ENCODE results near the gene MFSD6L. TPM values are rescaled to one million over a fixed set of nuclear protein-coding genes. Genes with fewer than 3 reads are reported as not detected.

The MFSD6L gene
- total RNA-seq, 2 experiments from 2014 or later: not detected

DNA sequence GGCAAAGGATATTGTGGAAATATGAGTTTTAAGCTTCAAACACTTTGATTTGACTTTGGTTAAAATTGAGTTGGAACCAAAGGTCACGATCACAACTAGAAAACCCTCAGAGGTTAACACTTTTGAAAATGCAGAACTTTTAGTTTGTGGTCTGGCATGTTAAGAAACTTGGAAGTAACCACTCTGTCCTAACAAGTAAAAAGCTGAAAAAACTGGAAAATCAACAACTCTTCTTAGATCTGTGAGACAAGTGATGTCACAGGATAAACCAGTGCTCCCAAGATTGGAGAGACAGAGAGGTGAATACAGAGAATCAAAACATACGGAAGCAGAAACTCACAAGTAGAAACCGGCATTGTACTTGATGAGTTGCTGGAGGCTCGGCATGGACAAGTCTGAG is 17.4 kb downstream of the MFSD6L start:
- Mint-ChIP-seq H3K4me1 (ENCODE audit: low read depth) (peaks cover 2% of the 10 kb centered on the region), H3K27me3 (ENCODE audit: low read depth) (no peaks in the 10 kb centered on the region), H3K36me3 (ENCODE audit: low read depth) (no peaks in the 10 kb centered on the region), H3K4me3 (no peak overlapping the region), H3K27ac (no peak overlapping the region), H3K9me3 (no peaks in the 10 kb centered on the region)
- DNase-seq: no peak
- intact Hi-C loops (cut with micrococcal nuclease): no loop called here
- CTCF ChIA-PET: interaction anchor here (1.2 kb wide), 1 partner anchor 15 kb away, joined by 3 read pairs; no protein-coding TSS in a partner anchor

- Mint-ChIP-seq H3K4me3 (no peak overlapping the region), H3K36me3 (ENCODE audit: low read depth) (no peaks in the 10 kb centered on the region), H3K27ac (no peak overlapping the region), H3K27me3 (ENCODE audit: low read depth) (peaks cover 7% of the 10 kb centered on the region), H3K9me3 (peaks cover 7% of the 10 kb centered on the region), H3K4me1 (ENCODE audit: low read depth) (no peaks in the 10 kb centered on the region)
- CTCF ChIA-PET: interaction anchor here (0.6 to 1.9 kb wide), 2 partner anchors 9 to 786 kb away, joined by 3 to 16 read pairs; no protein-coding TSS in a partner anchor
- intact Hi-C loops (cut with micrococcal nuclease): no loop called here
- no peak for DNase-seq
These were observed 22.3 kb downstream of the MFSD6L start for GRCh38 chr17:8776881-8777280.

- no peak for DNase-seq
- H3K27ac Mint-ChIP-seq: no peak overlapping the region
- no peaks in the 10 kb centered on the region for H3K36me3 Mint-ChIP-seq (ENCODE audit: low read depth)
- H3K4me1 Mint-ChIP-seq (ENCODE audit: low read depth): no peaks in the 10 kb centered on the region
- H3K4me3 Mint-ChIP-seq: no peak overlapping the region
- intact Hi-C loops (cut with micrococcal nuclease): no loop called here
- peaks cover 7% of the 10 kb centered on the region for H3K9me3 Mint-ChIP-seq
- H3K27me3 Mint-ChIP-seq (ENCODE audit: low read depth): peaks cover 7% of the 10 kb centered on the region
- CTCF ChIA-PET: interaction anchor here (0.6 to 1.9 kb wide), 2 partner anchors 9 to 1552 kb away, joined by 3 to 16 read pairs; no protein-coding TSS in a partner anchor
These were observed 22.9 kb downstream of the MFSD6L start for GRCh38 chr17:8776248-8776647.

- intact Hi-C loops (cut with micrococcal nuclease): no loop called here
- H3K4me3 Mint-ChIP-seq: no peak overlapping the region
- no peak for DNase-seq
- H3K9me3 Mint-ChIP-seq: no peaks in the 10 kb centered on the region
- CTCF ChIA-PET: interaction anchor here (0.7 kb wide), 1 partner anchor 15 kb away, joined by 3 read pairs; no protein-coding TSS in a partner anchor
- H3K4me1 Mint-ChIP-seq (ENCODE audit: low read depth): no peaks in the 10 kb centered on the region
- H3K36me3 Mint-ChIP-seq (ENCODE audit: low read depth): no peaks in the 10 kb centered on the region
- H3K27ac Mint-ChIP-seq: no peak overlapping the region
- no peaks in the 10 kb centered on the region for H3K27me3 Mint-ChIP-seq (ENCODE audit: low read depth)
These were observed 32.4 kb downstream of the MFSD6L start for GRCh38 chr17:8766731-8767130.

GRCh38 chr17:8762012-8762411 is 37.2 kb downstream of the MFSD6L start:
- CTCF ChIA-PET: interaction anchor here (0.6 to 1.5 kb wide), 3 partner anchors 15 to 251 kb away, joined by 3 to 7 read pairs (median 3); no protein-coding TSS in a partner anchor
- H3K4me1 Mint-ChIP-seq (ENCODE audit: low read depth): no peaks in the 10 kb centered on the region
- intact Hi-C loops (cut with micrococcal nuclease): no loop called here
- no peaks in the 10 kb centered on the region for H3K27me3 Mint-ChIP-seq (ENCODE audit: low read depth)
- H3K4me3 Mint-ChIP-seq: no peak overlapping the region
- no peaks in the 10 kb centered on the region for H3K36me3 Mint-ChIP-seq (ENCODE audit: low read depth)
- H3K27ac Mint-ChIP-seq: no peak overlapping the region
- DNase-seq: no peak
- no peaks in the 10 kb centered on the region for H3K9me3 Mint-ChIP-seq

GRCh38 chr17:8758137-8758596 is 41.0 kb downstream of the MFSD6L start, which contains the start of gene SPDYE4:
Gene SPDYE4, minus strand, starts transcription at chr17:8758546. Its CDS starts 164 bp downstream, at chr17:8758382.
- intact Hi-C loops (cut with micrococcal nuclease): no loop called here
- Mint-ChIP-seq H3K27me3 (ENCODE audit: low read depth) (peaks cover 4% of the 10 kb centered on the region), H3K36me3 (ENCODE audit: low read depth) (no peaks in the 10 kb centered on the region), H3K27ac (no peak within 1 kb of the TSS), H3K9me3 (no peaks in the 10 kb centered on the region), H3K4me3 (no peak within 1 kb of the TSS), H3K4me1 (ENCODE audit: low read depth) (no peaks in the 10 kb centered on the region)
- CTCF ChIA-PET: no interaction called here
- DNase-seq: no peak

GRCh38 chr17:8757189-8757588 is 42.0 kb downstream of the MFSD6L start:
- Mint-ChIP-seq H3K4me3 (no peak overlapping the region), H3K9me3 (no peaks in the 10 kb centered on the region)
- CTCF ChIA-PET: interaction anchor here (1.0 kb wide), 1 partner anchor 28 kb away, joined by 6 read pairs; no protein-coding TSS in a partner anchor

GRCh38 chr17:8755590-8756255 is 43.4 kb downstream of the MFSD6L start:
- H3K27me3 Mint-ChIP-seq (ENCODE audit: low read depth): peaks cover 4% of the 10 kb centered on the region
- DNase-seq: no peak
- CTCF ChIA-PET: interaction anchor here (0.6 to 1.2 kb wide), 3 partner anchors 9 to 241 kb away, joined by 3 to 5 read pairs (median 3); no protein-coding TSS in a partner anchor
- H3K4me3 Mint-ChIP-seq: no peak overlapping the region
- no peaks in the 10 kb centered on the region for H3K9me3 Mint-ChIP-seq
- H3K27ac Mint-ChIP-seq: no peak overlapping the region
- intact Hi-C loops (cut with micrococcal nuclease): loop anchor here (2.0 kb wide), 1 partner anchor 139 kb away; no protein-coding TSS in a partner anchor
- H3K4me1 Mint-ChIP-seq (ENCODE audit: low read depth): no peaks in the 10 kb centered on the region
- H3K36me3 Mint-ChIP-seq (ENCODE audit: low read depth): no peaks in the 10 kb centered on the region

More at GRCh38 chr17:8757189-8757588, 42.0 kb downstream of the MFSD6L start:
- DNase-seq: no peak
- intact Hi-C loops (cut with micrococcal nuclease): no loop called here
- no peaks in the 10 kb centered on the region for H3K4me1 Mint-ChIP-seq (ENCODE audit: low read depth)
- no peaks in the 10 kb centered on the region for H3K36me3 Mint-ChIP-seq (ENCODE audit: low read depth)
- peaks cover 4% of the 10 kb centered on the region for H3K27me3 Mint-ChIP-seq (ENCODE audit: low read depth)
- no peak overlapping the region for H3K27ac Mint-ChIP-seq

DNA sequence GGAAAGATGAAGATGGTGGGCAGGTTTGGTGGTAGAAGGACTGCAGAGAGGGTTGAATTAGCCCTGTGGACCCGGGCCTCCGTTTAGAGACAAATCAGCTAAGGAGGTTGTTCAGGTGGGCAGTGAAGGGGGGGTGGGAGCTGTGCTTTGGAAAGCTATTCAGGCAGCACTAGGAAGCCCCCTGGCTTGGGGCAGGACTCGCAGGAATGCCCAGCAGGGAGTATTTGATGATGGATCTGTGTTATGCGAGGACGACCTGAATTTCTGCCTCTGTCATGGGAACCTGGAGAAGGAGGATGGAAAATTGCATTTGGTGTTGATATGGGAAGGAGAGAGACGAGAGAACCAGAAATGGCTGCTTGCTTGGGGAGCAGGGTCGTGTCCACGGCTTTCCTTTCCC is 44.3 kb downstream of the MFSD6L start:
- intact Hi-C loops (cut with micrococcal nuclease): loop anchor here (1.0 to 5.0 kb wide), 3 partner anchors 32 to 243 kb away; no protein-coding TSS in a partner anchor
- DNase-seq: no peak
- no peaks in the 10 kb centered on the region for H3K9me3 Mint-ChIP-seq
- no peak overlapping the region for H3K27ac Mint-ChIP-seq
- no peak overlapping the region for H3K4me3 Mint-ChIP-seq
- no peaks in the 10 kb centered on the region for H3K36me3 Mint-ChIP-seq (ENCODE audit: low read depth)
- no peaks in the 10 kb centered on the region for H3K4me1 Mint-ChIP-seq (ENCODE audit: low read depth)
- H3K27me3 Mint-ChIP-seq (ENCODE audit: low read depth): peaks cover 4% of the 10 kb centered on the region
- CTCF ChIA-PET: interaction anchor here (0.8 to 1.1 kb wide), 3 partner anchors 31 to 345 kb away, joined by 3 to 5 read pairs (median 4); no protein-coding TSS in a partner anchor

GRCh38 chr17:8753976-8754440 is 45.2 kb downstream of the MFSD6L start:
- intact Hi-C loops (cut with micrococcal nuclease): loop anchor here (1.0 to 5.0 kb wide), 3 partner anchors 33 to 244 kb away; no protein-coding TSS in a partner anchor
- H3K4me1 Mint-ChIP-seq (ENCODE audit: low read depth): no peaks in the 10 kb centered on the region
- no peaks in the 10 kb centered on the region for H3K36me3 Mint-ChIP-seq (ENCODE audit: low read depth)
- DNase-seq: no peak
- no peak overlapping the region for H3K27ac Mint-ChIP-seq
- H3K9me3 Mint-ChIP-seq: no peaks in the 10 kb centered on the region
- no peak overlapping the region for H3K4me3 Mint-ChIP-seq
- CTCF ChIA-PET: interaction anchor here (0.8 to 1.1 kb wide), 3 partner anchors 32 to 344 kb away, joined by 3 to 5 read pairs (median 4); no protein-coding TSS in a partner anchor
- H3K27me3 Mint-ChIP-seq (ENCODE audit: low read depth): peaks cover 4% of the 10 kb centered on the region

DNA sequence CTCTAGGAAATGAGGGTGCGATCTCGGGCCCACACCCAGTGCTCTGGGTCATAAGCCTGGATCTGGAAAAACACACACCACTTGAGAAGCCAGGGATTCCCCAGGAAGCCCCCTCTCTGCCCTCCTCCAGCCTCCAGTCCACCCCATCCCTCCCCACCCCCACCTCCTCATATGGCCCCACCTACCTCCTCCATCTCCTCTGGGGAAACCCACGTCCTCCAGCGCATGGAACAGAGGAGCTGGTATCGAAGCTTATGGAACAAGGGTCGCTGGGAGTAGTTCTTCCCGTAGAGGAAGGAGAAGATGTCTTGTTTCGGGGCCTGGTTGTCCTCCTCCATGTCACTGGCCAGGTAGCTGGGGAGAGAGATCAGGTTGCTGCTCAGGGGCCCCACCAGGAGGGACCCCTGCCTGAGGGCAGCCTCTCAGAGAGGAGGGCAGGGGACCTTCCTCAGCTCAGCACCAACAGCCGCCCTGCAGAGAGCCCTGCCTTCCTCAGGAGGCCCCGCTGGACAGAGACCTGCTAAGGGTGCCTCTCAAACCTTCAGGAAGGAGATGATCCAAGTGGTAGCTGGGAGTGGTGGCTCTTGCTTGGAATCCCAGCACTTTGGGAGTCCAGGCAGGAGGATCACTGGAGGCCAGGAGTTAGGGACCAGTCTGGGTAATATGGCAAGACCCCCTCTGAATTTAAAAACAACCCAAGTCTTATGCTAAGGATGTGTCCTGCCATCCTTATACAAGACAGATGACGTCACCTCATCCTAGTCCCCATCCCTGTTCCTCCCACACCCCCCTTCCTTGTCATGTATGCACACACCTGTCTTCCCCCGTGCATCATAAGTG is 45.8 kb downstream of the MFSD6L start:
- intact Hi-C loops (cut with micrococcal nuclease): loop anchor here (5.0 kb wide), 1 partner anchor 34 kb away; no protein-coding TSS in a partner anchor
- no peaks in the 10 kb centered on the region for H3K9me3 Mint-ChIP-seq
- DNase-seq: no peak
- CTCF ChIA-PET: interaction anchor here (0.6 to 1.1 kb wide), 3 partner anchors 32 to 245 kb away, joined by 3 to 5 read pairs (median 3); no protein-coding TSS in a partner anchor
- H3K27me3 Mint-ChIP-seq (ENCODE audit: low read depth): peaks cover 4% of the 10 kb centered on the region
- H3K36me3 Mint-ChIP-seq (ENCODE audit: low read depth): no peaks in the 10 kb centered on the region
- H3K27ac Mint-ChIP-seq: no peak overlapping the region
- H3K4me3 Mint-ChIP-seq: no peak overlapping the region
- no peaks in the 10 kb centered on the region for H3K4me1 Mint-ChIP-seq (ENCODE audit: low read depth)

All from activated naive CD4-positive, alpha-beta T cell treated with anti-CD3 and anti-CD28 coated beads for 36 hours (primary cell).